H1 (cell line): Measurements from ENCODE around the gene CLCF1.

ENCODE experiments used
- CTBP2 ChIP-seq: IDR thresholded peaks from 2 replicates; pipeline ENCODE4 v1.7.0; 2011; ENCODE audit warnings: borderline replicate concordance, mild to moderate bottlenecking, moderate library complexity, mixed read lengths, low read length; ENCODE audit not compliant: insufficient read depth, insufficient read length
- PHF8 ChIP-seq: fragments of 200-600 bp; sonication (generic); conservative IDR thresholded peaks from 2 replicates; pipeline ENCODE4 v1.7.1; 2012; ENCODE audit warnings: low read depth, mild to moderate bottlenecking, inconsistent platforms, low read length, moderate library complexity
- POLR2A ChIP-seq, 2 experiments: IDR thresholded peaks; 1 replicate in 1 of 2; 2 replicates in 1 of 2; pipeline ENCODE4 v1.6.1; 2011; ENCODE audit warnings: low read depth in 2 of 2, low read length in 2 of 2, mild to moderate bottlenecking in 2 of 2; ENCODE audit errors: control extremely low read depth in 1 of 2
- POLR2AphosphoS5 ChIP-seq: IDR thresholded peaks from 2 replicates; pipeline ENCODE4 v1.6.1; 2011; ENCODE audit warnings: low read depth, low read length
- RAD21 ChIP-seq, 2 experiments: IDR thresholded peaks in 1 of 2; conservative IDR thresholded peaks in 1 of 2; 2 replicates each; pipeline ENCODE4 v1.6.1; 2011; ENCODE audit warnings: low read depth in 2 of 2, low read length in 2 of 2, improper control_type of control experiment in 1 of 2, inconsistent platforms in 1 of 2, mild to moderate bottlenecking in 1 of 2, moderate library complexity in 1 of 2
- RBBP5 ChIP-seq: IDR thresholded peaks from 2 replicates; pipeline ENCODE4 v1.7.1; 2012; ENCODE audit warnings: low read depth, mild to moderate bottlenecking, inconsistent platforms, low read length, moderate library complexity, borderline replicate concordance
- SP2 ChIP-seq: IDR thresholded peaks from 2 replicates; pipeline ENCODE4 v1.6.1; 2012; ENCODE audit warnings: mild to moderate bottlenecking, low read length, inconsistent platforms
- TF ChIP-seq, protein P1 (sequence below), 3 experiments: IDR thresholded peaks; 1 replicate in 2 of 3; 2 replicates in 1 of 3; pipeline versions ENCODE4 v1.5.1 to v1.6.1; 2011; ENCODE audit warnings: low read length in 3 of 3, mild to moderate bottlenecking in 3 of 3, inconsistent platforms in 2 of 3, low read depth in 1 of 3, moderate library complexity in 1 of 3; ENCODE audit not compliant: insufficient read depth in 1 of 3; ENCODE audit errors: control extremely low read depth in 1 of 3
- TF ChIP-seq, protein P2 (sequence below): IDR thresholded peaks from 2 replicates; pipeline ENCODE4 v1.6.1; 2012; ENCODE audit warnings: low read length, inconsistent platforms

DNA sequence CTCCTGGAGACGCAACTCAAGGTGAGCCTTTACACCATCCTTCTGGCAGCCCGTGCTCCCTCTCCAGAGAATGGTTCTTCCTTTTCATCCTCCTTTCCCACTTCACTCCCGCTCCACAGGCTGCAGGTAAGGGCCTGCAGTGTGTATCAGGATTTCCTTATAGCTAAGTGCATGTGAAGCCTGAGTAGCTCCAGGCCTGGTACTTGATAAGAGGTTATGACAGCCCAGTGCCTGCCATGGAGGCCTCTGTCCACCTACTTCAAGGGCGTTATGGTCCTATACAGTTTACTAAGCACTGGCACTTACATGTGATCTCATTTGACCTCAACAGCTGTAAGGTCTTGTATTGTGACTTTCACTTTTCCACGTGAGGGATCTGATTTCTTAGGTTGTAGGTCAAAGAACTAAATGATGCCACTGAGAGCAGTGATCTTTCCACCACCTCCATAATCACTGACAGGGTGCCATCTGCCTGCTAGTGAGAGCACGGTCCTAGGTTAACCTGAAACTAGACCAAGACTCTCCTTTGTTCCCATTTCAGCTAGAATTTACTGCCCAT is 52.0 kb downstream of the CLCF1 start:
- TF ChIP-seq CTBP2 = no peak
- no peak for TF ChIP-seq POLR2AphosphoS5
- no peak for TF ChIP-seq SP2
- TF ChIP-seq, protein P1, sequence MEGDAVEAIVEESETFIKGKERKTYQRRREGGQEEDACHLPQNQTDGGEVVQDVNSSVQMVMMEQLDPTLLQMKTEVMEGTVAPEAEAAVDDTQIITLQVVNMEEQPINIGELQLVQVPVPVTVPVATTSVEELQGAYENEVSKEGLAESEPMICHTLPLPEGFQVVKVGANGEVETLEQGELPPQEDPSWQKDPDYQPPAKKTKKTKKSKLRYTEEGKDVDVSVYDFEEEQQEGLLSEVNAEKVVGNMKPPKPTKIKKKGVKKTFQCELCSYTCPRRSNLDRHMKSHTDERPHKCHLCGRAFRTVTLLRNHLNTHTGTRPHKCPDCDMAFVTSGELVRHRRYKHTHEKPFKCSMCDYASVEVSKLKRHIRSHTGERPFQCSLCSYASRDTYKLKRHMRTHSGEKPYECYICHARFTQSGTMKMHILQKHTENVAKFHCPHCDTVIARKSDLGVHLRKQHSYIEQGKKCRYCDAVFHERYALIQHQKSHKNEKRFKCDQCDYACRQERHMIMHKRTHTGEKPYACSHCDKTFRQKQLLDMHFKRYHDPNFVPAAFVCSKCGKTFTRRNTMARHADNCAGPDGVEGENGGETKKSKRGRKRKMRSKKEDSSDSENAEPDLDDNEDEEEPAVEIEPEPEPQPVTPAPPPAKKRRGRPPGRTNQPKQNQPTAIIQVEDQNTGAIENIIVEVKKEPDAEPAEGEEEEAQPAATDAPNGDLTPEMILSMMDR (IDR thresholded peaks at IDR 0.05; ENCODE audit: control extremely low read depth in 1 of 3, insufficient read depth in 1 of 3, low read depth in 1 of 3, low read length in 3 of 3) = no peak
- TF ChIP-seq, protein P2, sequence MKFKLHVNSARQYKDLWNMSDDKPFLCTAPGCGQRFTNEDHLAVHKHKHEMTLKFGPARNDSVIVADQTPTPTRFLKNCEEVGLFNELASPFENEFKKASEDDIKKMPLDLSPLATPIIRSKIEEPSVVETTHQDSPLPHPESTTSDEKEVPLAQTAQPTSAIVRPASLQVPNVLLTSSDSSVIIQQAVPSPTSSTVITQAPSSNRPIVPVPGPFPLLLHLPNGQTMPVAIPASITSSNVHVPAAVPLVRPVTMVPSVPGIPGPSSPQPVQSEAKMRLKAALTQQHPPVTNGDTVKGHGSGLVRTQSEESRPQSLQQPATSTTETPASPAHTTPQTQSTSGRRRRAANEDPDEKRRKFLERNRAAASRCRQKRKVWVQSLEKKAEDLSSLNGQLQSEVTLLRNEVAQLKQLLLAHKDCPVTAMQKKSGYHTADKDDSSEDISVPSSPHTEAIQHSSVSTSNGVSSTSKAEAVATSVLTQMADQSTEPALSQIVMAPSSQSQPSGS = no peak
- TF ChIP-seq RBBP5 = no peak
- TF ChIP-seq POLR2A (IDR thresholded peaks at IDR 0.05; ENCODE audit: control extremely low read depth in 1 of 2, low read depth in 2 of 2, low read length in 2 of 2) = no peak
- no peak for TF ChIP-seq PHF8
- no peak for TF ChIP-seq RAD21 (IDR thresholded peaks at IDR 0.05 in 1 of 2, conservative IDR thresholded peaks at IDR 0.05 in 1 of 2; ENCODE audit: low read depth in 2 of 2, low read length in 2 of 2)
